HG03521 (cell line): ENCODE data around the gene ZFR.
A peak's percentile ranks its signal among the peaks of the same experiment; 100 is the strongest.
"Not testable (repeated sequence)": the region's sequence is repeated elsewhere in the genome, so short reads cannot be mapped to it uniquely, and the experiment has no call there.

Experiments
- ATAC-seq: cut with Tn5 transposase; IDR thresholded peaks from one replicate; pipeline ENCODE4 v1.9.1; 2021; ENCODE audit warnings: mild to moderate bottlenecking, moderate library complexity; ENCODE audit not compliant: unreplicated experiment

The ZFR gene

DNA sequence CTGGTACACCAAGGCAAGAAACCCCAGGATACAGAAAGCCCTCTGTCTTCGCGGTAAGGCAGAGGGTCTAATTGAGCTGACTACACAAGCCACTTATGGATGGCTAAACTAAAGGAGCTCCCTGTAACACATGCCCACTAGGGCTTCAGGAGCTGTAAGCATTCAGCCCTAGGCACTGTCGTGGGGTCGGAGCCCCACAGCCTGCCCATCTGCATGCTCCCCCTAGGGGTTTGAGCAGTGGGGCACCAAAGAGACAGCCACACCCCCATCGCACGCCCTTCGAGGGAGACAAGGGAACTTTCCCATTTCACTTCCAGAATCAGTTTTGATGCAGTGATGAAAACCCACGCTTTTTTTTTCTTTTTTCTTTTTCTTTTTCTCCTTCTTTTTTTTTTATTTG, 120.8 kb downstream of the ZFR start:
- ATAC-seq: no peak

- no peak for ATAC-seq
These were observed 121.7 kb downstream of the ZFR start for GRCh38 chr5:32322882-32323281.

GRCh38 chr5:32321787-32322186, 122.8 kb downstream of the ZFR start:
- ATAC-seq: not testable (repeated sequence)

DNA sequence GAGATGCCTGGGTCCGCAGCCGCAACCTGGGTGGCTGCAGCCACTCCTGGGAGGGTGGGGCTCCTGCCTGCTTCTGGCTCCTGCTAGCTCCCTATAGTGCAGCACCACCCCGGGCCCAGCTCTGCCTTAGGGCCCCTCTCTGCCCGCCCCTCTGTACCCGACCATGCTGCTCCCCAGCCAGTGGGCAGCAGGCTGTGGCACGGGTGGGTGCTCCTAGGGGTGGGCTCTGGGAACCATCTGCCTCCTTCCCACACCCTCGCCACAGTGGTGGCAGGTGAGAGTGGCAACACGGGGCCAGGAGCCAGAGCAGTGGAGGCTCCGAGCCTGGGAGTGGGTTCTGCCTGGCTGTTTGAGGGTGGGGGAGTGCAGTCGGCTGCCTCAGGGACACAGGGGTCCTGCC, 124.0 kb downstream of the ZFR start:
- ATAC-seq: no peak

DNA sequence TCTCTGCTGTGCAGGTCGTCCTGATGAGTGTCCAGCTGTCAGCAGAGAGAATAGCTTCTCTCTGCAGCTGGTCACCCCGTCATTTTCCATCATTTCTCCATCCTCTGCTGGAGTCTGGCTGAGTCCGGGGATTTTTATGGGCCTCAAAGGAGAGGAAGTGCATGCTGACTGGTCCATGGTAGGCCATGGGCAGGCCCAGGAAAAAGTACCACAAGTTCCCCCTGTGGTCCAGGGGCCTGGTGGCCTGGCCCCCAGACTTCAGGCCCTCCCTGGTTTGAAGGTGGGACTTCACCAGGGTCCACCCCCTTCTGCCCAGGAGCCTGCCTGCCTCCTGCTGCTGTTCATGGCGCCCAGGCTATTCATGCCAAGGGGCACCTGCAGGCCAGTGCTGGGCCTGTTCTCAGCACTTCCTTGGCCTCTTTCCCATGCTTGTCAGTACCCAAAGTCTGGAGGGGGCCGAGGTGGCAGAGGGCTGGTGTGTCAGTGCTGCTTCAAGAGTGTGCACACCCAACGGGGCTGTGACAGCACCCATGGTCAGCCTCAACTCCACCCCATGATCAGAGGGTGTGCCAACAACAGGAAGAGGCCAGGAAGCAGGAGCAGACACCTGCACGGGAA, 124.5 kb downstream of the ZFR start:
- ATAC-seq: no peak

GRCh38 chr5:32319392-32319791, 125.1 kb downstream of the ZFR start:
- ATAC-seq: no peak

DNA sequence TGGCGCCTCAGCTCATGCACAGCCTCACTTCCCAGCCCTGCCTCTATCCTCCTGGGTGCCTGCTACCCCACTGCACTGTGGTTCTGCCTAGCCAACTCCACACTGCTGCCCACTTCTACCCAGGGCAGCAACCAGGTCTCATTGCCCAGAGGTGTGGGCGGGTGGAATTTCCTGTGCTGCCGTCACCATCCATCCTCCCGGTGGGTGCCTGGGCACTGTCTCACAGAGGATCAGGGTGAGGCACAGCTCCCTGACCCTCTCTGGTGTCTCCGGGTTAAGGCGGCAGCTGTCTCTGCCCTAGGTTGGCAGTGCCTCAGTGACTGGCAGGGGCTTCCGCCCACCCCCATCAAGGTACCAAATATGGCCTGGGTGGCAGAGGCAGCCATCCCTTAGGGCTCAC, 127.5 kb downstream of the ZFR start:
- no peak for ATAC-seq

GRCh38 chr5:32315221-32316014, 129.1 kb downstream of the ZFR start:
- no peak for ATAC-seq

DNA sequence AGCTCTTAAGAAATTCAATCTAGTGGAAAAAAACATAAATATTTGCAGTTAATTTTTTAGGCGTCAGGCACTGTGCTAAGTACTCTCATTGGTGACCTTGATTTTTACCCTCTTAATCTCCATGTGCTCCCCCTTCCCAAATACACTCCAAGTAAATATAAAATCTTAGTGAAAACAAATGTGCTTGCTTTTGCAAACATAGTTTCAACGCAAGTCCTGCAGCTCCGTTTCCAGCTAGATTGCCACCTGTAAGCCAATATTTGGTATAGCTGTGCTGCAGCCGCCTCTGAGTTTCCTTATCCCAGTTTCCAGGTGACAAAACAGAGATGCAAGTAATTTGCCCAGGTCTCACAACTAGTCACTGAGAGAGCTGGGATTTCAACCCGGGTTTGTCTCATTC, 129.9 kb downstream of the ZFR start:
- ATAC-seq: no peak

GRCh38 chr5:32314152-32314488, 130.4 kb downstream of the ZFR start:
- ATAC-seq: not testable (repeated sequence)

GRCh38 chr5:32312595-32313332, 131.8 kb downstream of the ZFR start, which contains the start of gene MTMR12:
Gene MTMR12, minus strand, starts transcription at chr5:32312939. Its CDS starts 101 bp downstream, at chr5:32312838.
- ATAC-seq: peak; percentile 91

- peak; percentile 26 for ATAC-seq
These were observed 132.3 kb downstream of the ZFR start for GRCh38 chr5:32312197-32312594.

DNA sequence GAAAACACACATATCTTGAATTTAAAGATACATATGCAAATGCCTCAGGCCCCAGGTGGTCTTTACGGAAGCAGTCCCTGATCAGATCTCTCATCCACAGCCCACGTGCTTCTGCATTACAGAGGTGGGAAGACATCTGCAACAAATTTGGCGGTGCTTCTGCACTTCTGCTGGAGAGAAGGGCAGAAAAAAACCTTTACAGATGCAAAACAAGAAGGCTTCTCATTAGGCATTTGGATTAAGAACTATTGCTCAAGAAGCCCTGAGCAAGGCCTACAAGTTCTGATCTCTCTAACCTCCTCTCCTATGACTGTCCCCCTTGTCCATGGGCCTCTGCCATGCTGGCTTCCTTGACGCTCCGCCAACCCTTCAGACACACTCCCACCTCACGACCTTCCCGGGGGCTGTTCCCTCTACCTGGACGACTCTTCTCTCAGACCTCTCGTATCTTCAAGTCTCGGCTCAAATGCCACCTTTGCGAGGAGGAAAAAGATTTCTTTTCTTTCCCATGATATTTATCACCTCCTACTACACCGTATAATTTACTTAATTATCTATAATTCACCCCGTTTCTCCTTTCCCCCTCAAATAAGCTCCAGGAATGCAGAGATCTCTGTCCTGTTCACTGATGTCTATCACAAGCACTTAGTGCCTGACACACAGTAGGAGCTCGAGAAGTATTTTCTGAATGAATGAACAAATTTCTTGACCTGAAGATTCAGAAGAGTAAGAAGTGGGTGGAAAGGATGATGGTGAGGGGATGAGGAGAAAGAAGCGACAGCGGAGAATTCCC, 132.9 kb downstream of the ZFR start:
- no peak for ATAC-seq

- no peak for ATAC-seq
These were observed 134.8 kb downstream of the ZFR start for GRCh38 chr5:32309761-32310160.

DNA sequence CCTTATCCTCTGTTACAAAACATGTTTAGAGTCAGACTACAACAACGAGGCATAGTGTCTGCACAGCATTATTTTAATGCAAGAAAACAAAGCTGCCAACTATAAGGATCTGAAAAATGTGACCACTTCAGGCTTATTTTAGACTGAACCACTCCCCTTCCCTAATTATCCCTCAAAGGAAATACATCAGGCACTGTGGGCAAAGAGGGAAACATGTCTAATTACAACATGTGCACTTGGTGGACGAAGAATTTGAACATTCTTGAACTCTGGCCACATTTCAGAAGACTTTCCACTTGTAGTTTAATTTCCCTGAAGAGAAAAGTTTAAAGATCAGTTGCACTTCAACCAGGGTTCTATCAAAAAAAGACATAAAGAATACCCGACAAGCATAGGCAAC, 135.6 kb downstream of the ZFR start:
- ATAC-seq: no peak

- no peak for ATAC-seq
These were observed 136.8 kb downstream of the ZFR start for GRCh38 chr5:32307769-32308194.

DNA sequence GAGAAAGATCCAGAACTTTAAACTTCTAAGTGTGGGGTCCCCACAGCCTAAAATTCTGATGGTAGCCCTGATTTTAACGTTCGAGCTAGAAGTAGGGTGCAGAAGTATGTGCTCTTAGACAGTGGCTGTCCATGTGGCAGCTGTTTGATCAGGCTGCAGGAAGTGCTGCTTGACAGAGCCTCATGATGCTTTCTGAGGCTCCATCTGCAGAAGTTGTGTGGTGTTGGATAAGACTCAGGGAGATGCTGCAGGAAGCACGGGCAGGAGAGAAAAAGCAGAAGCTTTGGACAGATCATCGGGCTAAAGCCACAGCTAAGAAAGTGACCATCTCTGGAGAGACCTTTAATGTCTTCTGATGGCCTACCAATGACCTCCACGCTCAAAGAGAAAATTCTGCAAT, 139.9 kb downstream of the ZFR start:
- ATAC-seq: no peak
